Measurements from ENCODE around the gene NKX2-4.
"Not testable (repeated sequence)": the region's sequence is repeated elsewhere in the genome, so short reads cannot be mapped to it uniquely, and the experiment has no call there.

NKX2-4 gene

GRCh38 chr20:21377701-21378100 is 19.6 kb downstream of the NKX2-4 start:
- H3K4me3 ChIP-seq (ENCODE audit: low read depth, low read length), result no peak overlapping the region
- TF ChIP-seq CTCF (IDR thresholded peaks at IDR 0.05; ENCODE audit: insufficient read depth, low read depth, low read length, missing control alignments), result no peak
- no peak for DNase-seq (ENCODE audit: low read depth)

GRCh38 chr20:21376626-21377025 is 20.7 kb downstream of the NKX2-4 start:
- DNase-seq (ENCODE audit: low read depth), result no peak
- no peak for TF ChIP-seq CTCF (IDR thresholded peaks at IDR 0.05; ENCODE audit: insufficient read depth, low read depth, low read length, missing control alignments)
- H3K4me3 ChIP-seq (ENCODE audit: low read depth, low read length), result no peak overlapping the region

- no peak overlapping the region for H3K4me3 ChIP-seq (ENCODE audit: low read depth, low read length)
- no peak for TF ChIP-seq CTCF (IDR thresholded peaks at IDR 0.05; ENCODE audit: insufficient read depth, low read depth, low read length, missing control alignments)
- no peak for DNase-seq (ENCODE audit: low read depth)
Measured at GRCh38 chr20:21373436-21373835, 23.9 kb downstream of the NKX2-4 start.

- no peak for TF ChIP-seq CTCF (IDR thresholded peaks at IDR 0.05; ENCODE audit: insufficient read depth, low read depth, low read length, missing control alignments)
- H3K4me3 ChIP-seq (ENCODE audit: low read depth, low read length), result no peak overlapping the region
- no peak for DNase-seq (ENCODE audit: low read depth)
Measured at GRCh38 chr20:21372016-21372415, 25.3 kb downstream of the NKX2-4 start.

- DNase-seq (ENCODE audit: low read depth), result no peak
- no peak for TF ChIP-seq CTCF (IDR thresholded peaks at IDR 0.05; ENCODE audit: insufficient read depth, low read depth, low read length, missing control alignments)
- no peak overlapping the region for H3K4me3 ChIP-seq (ENCODE audit: low read depth, low read length)
Measured at GRCh38 chr20:21371193-21371592, 26.1 kb downstream of the NKX2-4 start.

GRCh38 chr20:21368791-21369190 is 28.5 kb downstream of the NKX2-4 start:
- DNase-seq (ENCODE audit: low read depth), result no peak
- H3K4me3 ChIP-seq (ENCODE audit: low read depth, low read length), result no peak overlapping the region
- TF ChIP-seq CTCF (IDR thresholded peaks at IDR 0.05; ENCODE audit: insufficient read depth, low read depth, low read length, missing control alignments), result no peak

GRCh38 chr20:21366273-21366672 is 31.1 kb downstream of the NKX2-4 start:
- not testable (repeated sequence) for H3K4me3 ChIP-seq (ENCODE audit: low read depth, low read length); DNase-seq (ENCODE audit: low read depth)

Data from GM12865 (cell line).